T-helper 2 cell treated with Interferon-gamma antibody and Interleukin-4, amounts not matched to agents 5 μg/mL and 100 μg/mL, for 36 hours (primary cell): ENCODE data around the gene SEC11C.

Source experiments
- DNase-seq: peaks from one replicate; pipeline ENCODE4 v3.0.0; 2021; ENCODE audit warnings: low spot score
- H3K27ac Mint-ChIP-seq: one replicate; pipeline ENCODE4 v1.8.0; 2021; ENCODE audit warnings: mild to moderate bottlenecking, mixed read lengths
- H3K27me3 Mint-ChIP-seq: one replicate; pipeline ENCODE4 v1.8.0; 2021; ENCODE audit warnings: low read depth, mixed read lengths
- H3K36me3 Mint-ChIP-seq: one replicate; pipeline ENCODE4 v1.8.0; 2021; ENCODE audit warnings: low read depth, mixed read lengths
- H3K4me1 Mint-ChIP-seq: one replicate; pipeline ENCODE4 v1.8.0; 2021; ENCODE audit warnings: low read depth, mixed read lengths
- H3K4me3 Mint-ChIP-seq: one replicate; pipeline ENCODE4 v1.8.0; 2022; ENCODE audit warnings: mild to moderate bottlenecking, moderate library complexity, mixed read lengths
- H3K9me3 Mint-ChIP-seq: one replicate; pipeline ENCODE4 v1.8.0; 2021; ENCODE audit warnings: mixed read lengths

Gene SEC11C

DNA sequence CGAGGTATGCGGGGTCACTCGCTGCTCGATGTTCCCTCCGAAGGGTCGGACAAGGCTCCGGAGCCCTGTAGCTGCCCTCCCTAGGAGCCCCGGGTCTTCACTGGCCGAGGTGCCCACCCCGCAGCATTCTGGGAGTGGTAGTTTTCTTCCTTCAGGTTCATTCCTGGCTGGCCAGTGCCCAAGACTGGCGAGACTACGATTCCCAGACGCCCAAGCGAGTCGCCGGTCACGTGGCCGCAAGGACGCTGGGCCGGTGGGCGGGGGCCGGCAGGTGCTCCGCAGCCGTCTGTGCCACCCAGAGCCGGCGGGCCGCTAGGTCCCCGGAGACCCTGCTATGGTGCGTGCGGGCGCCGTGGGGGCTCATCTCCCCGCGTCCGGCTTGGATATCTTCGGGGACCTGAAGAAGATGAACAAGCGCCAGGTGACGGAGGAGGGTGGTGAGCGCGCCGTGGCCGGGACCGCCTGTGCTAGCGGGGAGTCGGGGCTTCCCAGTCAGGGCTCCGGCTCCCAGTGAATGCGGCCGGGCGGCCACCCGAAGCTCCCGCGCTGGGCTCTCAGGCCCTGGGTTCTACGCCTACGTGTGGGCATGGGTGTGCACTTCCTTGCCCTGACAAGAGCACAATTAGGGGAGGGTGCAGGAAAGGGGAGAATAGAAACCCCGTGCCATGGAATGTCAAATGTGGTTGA is at the start of gene SEC11C:
SEC11C (plus strand) TSS at position 270 of the 687 bp plus-strand sequence; CDS start at position 335, 65 bp downstream.
- peaks cover 5% of the 10 kb centered on the region for H3K36me3 Mint-ChIP-seq
- DNase-seq: peak; percentile 98
- no peaks in the 10 kb centered on the region for H3K9me3 Mint-ChIP-seq
- H3K27me3 Mint-ChIP-seq: peaks cover 6% of the 10 kb centered on the region
- peaks cover 37% of the 10 kb centered on the region for H3K4me1 Mint-ChIP-seq
- H3K4me3 Mint-ChIP-seq: peak within 1 kb of the TSS; percentile 95
- H3K27ac Mint-ChIP-seq: peak within 1 kb of the TSS; percentile 98

DNA sequence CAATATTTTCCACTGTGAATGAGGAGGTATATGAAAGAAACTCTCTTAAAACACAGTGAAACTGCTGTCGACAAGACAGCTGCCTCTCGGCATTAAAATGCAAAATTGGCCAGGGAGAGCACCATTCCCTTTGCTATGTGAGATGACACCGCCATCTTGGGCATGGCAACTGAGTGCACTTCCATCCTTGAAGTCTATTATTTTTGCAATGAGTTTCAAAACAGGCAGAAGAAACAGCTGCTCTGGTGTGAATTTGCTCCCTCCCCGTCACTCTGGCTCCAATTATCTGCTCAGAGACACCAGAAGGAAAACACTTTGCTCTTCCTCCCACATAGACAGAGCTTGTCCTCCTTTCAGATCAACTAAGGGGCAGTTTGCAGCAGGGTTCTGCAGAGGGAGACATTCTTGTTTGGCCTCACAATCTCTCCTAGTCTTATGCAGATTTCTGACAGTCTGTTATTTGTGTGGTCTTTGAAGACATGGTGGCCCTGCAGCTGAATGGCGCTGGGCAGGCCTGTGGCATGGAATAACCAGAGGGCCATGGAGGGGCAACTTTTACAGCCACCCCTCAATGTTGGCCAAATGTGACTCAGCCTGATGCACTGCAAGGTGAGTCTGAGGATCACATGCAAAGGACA is 48.6 kb upstream of the SEC11C start:
- Mint-ChIP-seq H3K27me3 (peaks cover 12% of the 10 kb centered on the region), H3K36me3 (no peaks in the 10 kb centered on the region), H3K4me1 (peaks cover 1% of the 10 kb centered on the region), H3K9me3 (no peaks in the 10 kb centered on the region), H3K4me3 (no peak overlapping the region), H3K27ac (no peak overlapping the region)
- DNase-seq: no peak

DNA sequence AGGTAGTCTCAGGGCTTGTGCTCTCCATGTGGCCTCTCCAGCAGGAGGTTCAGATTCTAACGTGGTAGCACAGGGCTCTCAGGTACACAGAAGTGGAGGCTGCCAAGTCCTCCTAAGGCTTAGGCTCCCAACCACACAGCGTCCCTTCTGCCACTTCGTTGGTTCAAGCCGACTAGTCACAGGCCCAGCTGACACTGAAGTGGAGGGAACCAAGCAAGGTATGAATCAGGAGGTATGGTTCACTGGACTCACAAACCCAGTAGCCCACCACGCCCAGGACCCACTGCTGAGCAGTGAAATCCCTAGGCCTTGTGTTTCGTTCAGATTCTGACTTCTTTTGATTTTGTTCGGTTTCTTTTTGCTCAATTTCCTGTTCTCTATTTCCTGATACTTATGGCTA is 46.0 kb upstream of the SEC11C start:
- H3K4me1 Mint-ChIP-seq: no peaks in the 10 kb centered on the region
- no peaks in the 10 kb centered on the region for H3K9me3 Mint-ChIP-seq
- DNase-seq: no peak
- H3K27me3 Mint-ChIP-seq: peaks cover 14% of the 10 kb centered on the region
- no peak overlapping the region for H3K27ac Mint-ChIP-seq
- no peak overlapping the region for H3K4me3 Mint-ChIP-seq
- H3K36me3 Mint-ChIP-seq: no peaks in the 10 kb centered on the region

GRCh38 chr18:59094569-59094968 is 45.1 kb upstream of the SEC11C start:
- no peak overlapping the region for H3K27ac Mint-ChIP-seq
- no peaks in the 10 kb centered on the region for H3K4me1 Mint-ChIP-seq
- H3K36me3 Mint-ChIP-seq: no peaks in the 10 kb centered on the region
- H3K4me3 Mint-ChIP-seq: no peak overlapping the region
- H3K27me3 Mint-ChIP-seq: peaks cover 14% of the 10 kb centered on the region
- no peak for DNase-seq
- H3K9me3 Mint-ChIP-seq: no peaks in the 10 kb centered on the region

DNA sequence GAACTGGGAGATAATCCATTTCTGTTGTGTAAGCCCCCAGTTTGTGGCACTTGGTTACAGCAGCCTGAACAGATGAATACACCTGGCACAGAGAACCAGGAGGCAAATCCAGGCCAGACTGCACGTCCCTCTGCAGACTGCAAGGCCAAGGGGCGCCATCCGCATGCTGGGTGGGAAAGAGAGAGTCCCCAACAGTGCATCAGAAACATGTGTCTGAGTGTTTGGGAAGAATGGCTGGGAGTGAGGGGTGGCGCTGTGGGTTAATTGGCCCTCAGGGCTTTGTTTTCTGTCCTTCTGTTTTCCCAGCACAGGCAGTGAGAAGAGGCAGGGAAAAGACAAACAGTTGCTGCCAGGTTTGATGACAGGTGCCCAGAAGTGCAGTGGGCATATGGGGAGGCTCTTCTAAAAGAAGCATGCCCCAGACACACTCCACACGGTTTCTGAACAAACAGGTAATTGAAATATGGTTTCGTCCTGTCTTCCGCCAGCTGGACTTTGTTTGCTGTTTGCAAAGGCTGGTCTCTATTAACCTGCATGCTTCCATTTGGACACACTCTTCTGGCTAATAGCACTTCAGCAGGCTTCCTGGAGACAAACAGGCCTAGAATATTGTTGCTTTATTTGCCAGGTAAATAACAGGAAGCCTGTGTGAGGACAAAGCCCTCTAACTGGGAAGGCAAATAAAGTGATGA is 43.4 kb upstream of the SEC11C start:
- Mint-ChIP-seq H3K4me3 (no peak overlapping the region), H3K36me3 (no peaks in the 10 kb centered on the region), H3K27me3 (peaks cover 11% of the 10 kb centered on the region), H3K9me3 (no peaks in the 10 kb centered on the region), H3K4me1 (no peaks in the 10 kb centered on the region), H3K27ac (no peak overlapping the region)
- no peak for DNase-seq

DNA sequence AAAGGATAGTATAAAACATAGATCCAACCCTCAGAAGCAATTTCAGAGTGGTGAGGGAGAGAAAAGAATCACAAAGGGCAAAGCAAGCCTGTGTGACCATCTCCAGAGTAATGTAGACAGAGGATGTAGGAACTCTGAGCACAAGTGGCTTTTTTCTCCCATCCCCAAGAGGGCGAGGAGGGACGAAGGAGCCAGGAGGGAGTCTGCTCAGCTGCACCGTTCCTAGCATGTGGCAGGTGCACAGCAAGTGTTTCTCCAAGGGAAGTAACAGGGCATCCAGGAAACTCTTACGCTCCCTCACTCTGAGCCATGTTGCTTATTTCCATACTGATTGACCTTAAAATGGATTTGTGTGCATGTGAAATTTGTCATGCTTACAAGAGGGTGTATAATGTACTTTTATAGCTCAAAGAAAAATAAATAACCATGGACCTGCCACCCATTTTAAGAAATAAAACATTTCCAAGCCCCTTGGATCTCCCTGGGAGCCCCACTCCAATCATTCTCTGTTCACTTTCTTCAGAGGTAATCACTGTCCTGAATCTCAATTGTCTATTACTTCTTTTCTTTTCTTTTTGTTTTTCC is 37.8 kb upstream of the SEC11C start:
- H3K27ac Mint-ChIP-seq: no peak overlapping the region
- H3K4me1 Mint-ChIP-seq: no peaks in the 10 kb centered on the region
- DNase-seq: no peak
- H3K27me3 Mint-ChIP-seq: peaks cover 24% of the 10 kb centered on the region
- no peaks in the 10 kb centered on the region for H3K36me3 Mint-ChIP-seq
- no peaks in the 10 kb centered on the region for H3K9me3 Mint-ChIP-seq
- no peak overlapping the region for H3K4me3 Mint-ChIP-seq

DNA sequence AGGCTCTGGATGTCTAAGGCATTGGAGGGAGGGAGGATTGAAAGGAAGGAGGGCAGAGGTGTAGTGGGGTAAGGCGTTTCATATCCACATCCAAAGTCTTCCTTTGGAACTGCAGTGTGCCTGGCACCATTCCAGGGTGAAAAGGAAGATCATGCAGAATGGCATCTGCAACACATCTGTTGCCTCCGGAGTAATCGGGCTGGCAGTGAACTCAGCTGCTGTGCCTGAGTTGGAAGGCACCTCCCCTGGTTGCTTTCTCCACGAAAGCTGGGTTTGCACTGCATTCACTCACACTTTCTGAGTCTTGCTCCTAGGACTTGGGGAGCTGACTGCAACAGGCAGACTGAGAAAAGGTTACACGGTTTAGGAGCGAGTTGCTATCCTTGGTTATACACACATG is 30.3 kb upstream of the SEC11C start:
- DNase-seq: no peak
- Mint-ChIP-seq H3K27ac (no peak overlapping the region), H3K4me3 (no peak overlapping the region), H3K4me1 (no peaks in the 10 kb centered on the region), H3K36me3 (no peaks in the 10 kb centered on the region), H3K27me3 (peaks cover 46% of the 10 kb centered on the region), H3K9me3 (no peaks in the 10 kb centered on the region)

DNA sequence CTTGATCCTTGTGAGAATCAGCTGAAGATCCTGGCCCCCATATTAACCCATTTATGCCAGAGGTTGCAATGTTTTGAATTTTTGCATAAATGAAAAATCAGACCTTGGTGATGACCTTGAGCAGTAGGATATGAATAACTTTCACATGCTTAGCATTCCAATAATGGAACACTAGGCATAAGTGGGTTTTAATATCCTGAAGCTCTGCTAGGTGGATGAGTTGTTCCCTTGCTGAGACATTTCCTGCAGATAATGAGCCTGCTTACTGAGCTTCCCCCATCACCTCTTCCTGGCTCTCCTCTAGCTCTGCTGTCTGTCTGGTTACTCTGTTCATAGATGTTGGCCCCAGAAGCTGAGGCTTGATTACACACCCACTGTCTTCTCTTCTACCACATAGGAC is 25.5 kb upstream of the SEC11C start:
- H3K4me3 Mint-ChIP-seq: no peak overlapping the region
- no peaks in the 10 kb centered on the region for H3K4me1 Mint-ChIP-seq
- H3K36me3 Mint-ChIP-seq: no peaks in the 10 kb centered on the region
- DNase-seq: no peak
- H3K9me3 Mint-ChIP-seq: no peaks in the 10 kb centered on the region
- peaks cover 41% of the 10 kb centered on the region for H3K27me3 Mint-ChIP-seq
- no peak overlapping the region for H3K27ac Mint-ChIP-seq

DNA sequence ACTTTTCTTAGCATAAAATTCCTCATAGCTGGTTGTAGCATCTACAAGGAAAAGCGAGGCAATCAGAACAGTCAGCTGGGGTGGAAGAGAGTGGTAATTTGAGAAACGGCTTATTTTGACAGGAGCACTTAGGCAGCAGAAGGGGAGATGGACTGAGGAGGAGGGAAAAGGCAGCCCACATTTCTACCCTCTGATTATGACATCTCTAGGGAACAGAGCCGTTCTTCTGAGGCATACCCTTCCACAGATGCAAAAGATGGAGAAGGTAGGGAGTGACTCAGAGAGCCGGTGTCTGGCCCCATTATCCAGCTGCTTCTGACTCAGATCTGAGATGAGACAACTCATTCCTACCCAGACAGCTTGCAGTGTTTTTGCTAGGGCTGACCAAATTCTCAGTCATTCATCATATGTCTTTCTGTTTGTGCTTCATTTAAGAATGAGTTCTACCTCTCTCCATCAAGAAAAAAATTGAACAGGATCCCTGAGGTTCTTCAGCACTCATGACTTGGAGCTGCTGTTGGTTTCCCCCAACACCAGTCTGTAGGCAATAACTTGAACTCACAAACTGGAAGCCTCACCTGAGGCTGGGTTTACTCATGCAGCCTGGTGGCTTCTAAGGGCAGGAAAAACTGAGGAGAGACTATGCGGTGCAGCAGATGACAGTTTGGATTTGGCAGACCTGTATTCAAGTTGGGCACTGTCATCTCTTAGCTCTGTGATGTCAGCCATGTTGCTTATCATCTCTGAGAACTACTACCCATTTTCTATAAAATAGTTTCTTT is 15.9 kb upstream of the SEC11C start:
- no peak overlapping the region for H3K27ac Mint-ChIP-seq
- peak; percentile 27 for DNase-seq
- H3K4me3 Mint-ChIP-seq: no peak overlapping the region
- peaks cover 30% of the 10 kb centered on the region for H3K27me3 Mint-ChIP-seq
- H3K9me3 Mint-ChIP-seq: no peaks in the 10 kb centered on the region
- no peaks in the 10 kb centered on the region for H3K36me3 Mint-ChIP-seq
- H3K4me1 Mint-ChIP-seq: no peaks in the 10 kb centered on the region

- H3K27ac Mint-ChIP-seq: no peak overlapping the region
- no peak overlapping the region for H3K4me3 Mint-ChIP-seq
- no peaks in the 10 kb centered on the region for H3K36me3 Mint-ChIP-seq
- peaks cover 30% of the 10 kb centered on the region for H3K27me3 Mint-ChIP-seq
- no peak for DNase-seq
- H3K9me3 Mint-ChIP-seq: no peaks in the 10 kb centered on the region
- no peaks in the 10 kb centered on the region for H3K4me1 Mint-ChIP-seq
Observed at GRCh38 chr18:59124370-59124704, 15.3 kb upstream of the SEC11C start.

DNA sequence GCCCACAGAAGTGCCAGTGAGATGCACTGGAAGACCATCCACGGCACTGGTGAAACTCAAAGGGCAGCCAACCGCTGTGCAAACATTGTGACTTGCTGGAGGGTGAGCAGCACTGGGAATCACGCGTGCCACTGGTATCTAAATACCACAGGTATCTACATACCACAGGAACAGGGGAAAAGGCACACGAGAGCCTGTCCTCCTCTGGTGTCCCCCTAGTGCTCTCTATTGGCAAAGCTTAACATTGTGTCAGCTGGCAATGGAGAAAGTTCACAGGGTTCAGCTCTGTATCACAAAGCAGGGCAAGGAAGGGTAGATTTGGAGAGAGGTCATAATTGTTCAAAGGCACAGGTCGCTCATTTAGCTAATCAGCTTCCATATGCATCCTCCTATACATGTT is 12.6 kb upstream of the SEC11C start:
- no peak overlapping the region for H3K4me3 Mint-ChIP-seq
- peaks cover 36% of the 10 kb centered on the region for H3K27me3 Mint-ChIP-seq
- H3K36me3 Mint-ChIP-seq: no peaks in the 10 kb centered on the region
- no peaks in the 10 kb centered on the region for H3K9me3 Mint-ChIP-seq
- H3K27ac Mint-ChIP-seq: no peak overlapping the region
- H3K4me1 Mint-ChIP-seq: no peaks in the 10 kb centered on the region
- DNase-seq: no peak

DNA sequence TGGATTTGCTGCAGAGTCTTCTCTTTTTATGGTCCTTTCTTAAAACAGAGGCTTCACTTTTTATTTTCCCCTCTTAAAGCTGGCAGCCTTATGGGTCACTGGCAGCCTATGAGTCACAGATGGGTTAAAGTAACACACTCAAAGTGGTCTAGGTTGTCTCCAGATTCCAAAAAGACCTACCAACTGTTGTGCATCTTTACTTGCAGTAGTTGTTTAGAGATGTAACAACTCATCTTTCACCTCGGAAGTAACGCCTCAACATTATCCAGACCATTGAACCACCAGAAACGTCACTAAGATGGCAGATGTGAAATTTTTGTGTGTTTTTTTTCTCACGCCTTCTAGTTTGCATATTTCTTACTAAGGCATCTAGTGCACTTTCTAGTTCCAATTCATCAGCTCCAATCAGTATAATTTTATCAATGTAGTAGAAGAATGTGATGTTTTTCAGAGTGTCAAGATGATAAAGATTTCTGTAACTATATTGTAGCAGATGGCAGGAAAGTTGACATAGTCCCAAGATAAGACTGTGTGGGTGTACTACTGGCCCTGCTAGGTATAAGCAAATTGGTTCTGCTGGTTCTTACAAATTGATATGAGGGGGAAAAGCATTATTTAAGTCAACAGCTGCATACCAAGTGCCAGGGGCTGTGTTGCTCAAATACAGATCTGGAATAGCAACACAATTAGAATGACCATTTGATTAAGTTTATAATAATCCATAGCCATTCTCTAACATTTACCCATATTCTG is 9.6 kb upstream of the SEC11C start:
- Mint-ChIP-seq H3K27me3 (peaks cover 45% of the 10 kb centered on the region), H3K4me3 (no peak overlapping the region), H3K4me1 (no peaks in the 10 kb centered on the region), H3K36me3 (no peaks in the 10 kb centered on the region), H3K9me3 (no peaks in the 10 kb centered on the region), H3K27ac (no peak overlapping the region)
- no peak for DNase-seq

GRCh38 chr18:59132810-59133465 is 6.7 kb upstream of the SEC11C start:
- Mint-ChIP-seq H3K27me3 (peaks cover 36% of the 10 kb centered on the region), H3K4me1 (no peaks in the 10 kb centered on the region), H3K27ac (no peak overlapping the region), H3K4me3 (no peak overlapping the region), H3K9me3 (no peaks in the 10 kb centered on the region), H3K36me3 (no peaks in the 10 kb centered on the region)
- no peak for DNase-seq
